ENCODE data around the gene ADARB2.
"Not testable (repeated sequence)": the region's sequence is repeated elsewhere in the genome, so short reads cannot be mapped to it uniquely, and the experiment has no call there.

ADARB2 gene

GRCh38 chr10:1737222-1738061 lies at the start of gene ADARB2:
Gene ADARB2 (minus strand): TSS chr10:1737525.
- DNase-seq (ENCODE audit: low read depth in 2 of 3, low spot score in 2 of 3): no peak

- DNase-seq (ENCODE audit: low read depth in 2 of 3, low spot score in 2 of 3): no peak
Observed at GRCh38 chr10:1785835-1786234, 48.5 kb upstream of the ADARB2 start.

GRCh38 chr10:1782841-1783240 lies 45.5 kb upstream of the ADARB2 start:
- DNase-seq (ENCODE audit: low read depth in 2 of 3, low spot score in 2 of 3): no peak

- DNase-seq (ENCODE audit: low read depth in 2 of 3, low spot score in 2 of 3): no peak
Observed at GRCh38 chr10:1779796-1780195, 42.5 kb upstream of the ADARB2 start.

- no peak for DNase-seq (ENCODE audit: low read depth in 2 of 3, low spot score in 2 of 3)
Observed at GRCh38 chr10:1778375-1778969, 41.1 kb upstream of the ADARB2 start.

GRCh38 chr10:1776127-1776662 lies 38.9 kb upstream of the ADARB2 start:
- no peak for DNase-seq (ENCODE audit: low read depth in 2 of 3, low spot score in 2 of 3)

GRCh38 chr10:1774796-1775195 lies 37.5 kb upstream of the ADARB2 start:
- DNase-seq (ENCODE audit: low read depth in 2 of 3, low spot score in 2 of 3): no peak

GRCh38 chr10:1773204-1773603 lies 35.9 kb upstream of the ADARB2 start:
- not testable (repeated sequence) for DNase-seq (ENCODE audit: low read depth in 2 of 3, low spot score in 2 of 3)

- DNase-seq (ENCODE audit: low read depth in 2 of 3, low spot score in 2 of 3): no peak
Observed at GRCh38 chr10:1766049-1766448, 28.7 kb upstream of the ADARB2 start.

- DNase-seq (ENCODE audit: low read depth in 2 of 3, low spot score in 2 of 3): no peak
Observed at GRCh38 chr10:1762076-1762475, 24.8 kb upstream of the ADARB2 start.

GRCh38 chr10:1754506-1755153 lies 17.3 kb upstream of the ADARB2 start:
- DNase-seq (ENCODE audit: low read depth in 2 of 3, low spot score in 2 of 3): no peak

GRCh38 chr10:1752153-1752552 lies 14.8 kb upstream of the ADARB2 start:
- no peak for DNase-seq (ENCODE audit: low read depth in 2 of 3, low spot score in 2 of 3)

- DNase-seq (ENCODE audit: low read depth in 2 of 3, low spot score in 2 of 3): no peak
Observed at GRCh38 chr10:1747590-1748157, 10.3 kb upstream of the ADARB2 start.

- DNase-seq (ENCODE audit: low read depth in 2 of 3, low spot score in 2 of 3): no peak
Observed at GRCh38 chr10:1746796-1747195, 9.5 kb upstream of the ADARB2 start.

- no peak for DNase-seq (ENCODE audit: low read depth in 2 of 3, low spot score in 2 of 3)
Observed at GRCh38 chr10:1745780-1746456, 8.6 kb upstream of the ADARB2 start.

- no peak for DNase-seq (ENCODE audit: low read depth in 2 of 3, low spot score in 2 of 3)
Observed at GRCh38 chr10:1744524-1744923, 7.2 kb upstream of the ADARB2 start.

GRCh38 chr10:1743141-1743540 lies 5.8 kb upstream of the ADARB2 start:
- DNase-seq (ENCODE audit: low read depth in 2 of 3, low spot score in 2 of 3): no peak

- no peak for DNase-seq (ENCODE audit: low read depth in 2 of 3, low spot score in 2 of 3)
Observed at GRCh38 chr10:1741450-1741849, 4.1 kb upstream of the ADARB2 start.

- DNase-seq (ENCODE audit: low read depth in 2 of 3, low spot score in 2 of 3): no peak
Observed at GRCh38 chr10:1739751-1740150, 2.4 kb upstream of the ADARB2 start.

GRCh38 chr10:1738950-1739349 lies 1.6 kb upstream of the ADARB2 start:
- no peak for DNase-seq (ENCODE audit: low read depth in 2 of 3, low spot score in 2 of 3)

GRCh38 chr10:1736972-1737221 lies 428 bp downstream of the ADARB2 start:
- no peak for DNase-seq (ENCODE audit: low read depth in 2 of 3, low spot score in 2 of 3)
